Measurements from ENCODE around the gene LCE2D. TPM values are rescaled to one million over a fixed set of nuclear protein-coding genes. Genes with fewer than 3 reads are reported as not detected.

The LCE2D gene
- total and polyA plus RNA-seq, 12 donors = not detected

DNA sequence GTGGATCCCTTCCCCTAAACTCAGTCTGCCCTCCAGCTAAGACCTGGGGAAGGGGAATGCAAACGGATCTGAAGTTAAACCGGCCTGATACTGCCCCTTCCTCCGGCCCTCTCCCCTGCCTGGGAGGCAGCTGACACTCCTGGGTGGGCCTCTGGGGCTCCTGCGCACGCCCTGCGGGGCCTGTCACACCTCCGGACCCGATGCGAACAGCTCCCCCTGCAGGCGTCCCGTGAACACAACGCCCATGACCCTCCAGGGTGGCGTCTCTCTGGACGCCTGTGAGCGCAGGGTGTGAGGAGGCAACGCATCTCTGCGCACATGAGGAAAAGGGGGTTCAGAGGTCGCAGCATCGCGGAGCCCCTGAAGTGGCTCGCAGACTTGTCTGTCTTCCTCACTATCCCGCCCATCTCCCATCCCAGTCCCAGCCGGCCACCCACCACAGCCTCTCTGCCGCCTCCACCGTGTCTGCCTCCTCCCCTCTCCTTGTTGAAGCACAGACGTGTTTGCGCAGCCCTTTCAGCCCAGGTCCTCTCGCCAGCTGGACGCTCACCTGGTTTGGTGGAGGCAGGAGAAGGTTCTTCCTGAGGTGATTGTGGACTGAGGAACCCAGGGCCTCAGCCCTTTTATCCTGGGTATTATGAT is 39.9 kb upstream of the LCE2D start:
- no peak overlapping the region for H3K4me3 ChIP-seq
- H3K27ac ChIP-seq = no peak overlapping the region
- no peaks in the 10 kb centered on the region for H3K4me1 ChIP-seq
- peaks cover 0 to 23% (median 9%) of the 10 kb centered on the region in 7 donors for H3K27me3 ChIP-seq
- DNase-seq (no peak), ATAC-seq (peak in 1 of 8 donors; percentile 8)
- no peaks in the 10 kb centered on the region for H3K36me3 ChIP-seq
- WGBS, 2 donors = 15 to 17% methylated on average over 29 of the region's 29 CpGs
- H3K9me3 ChIP-seq = peaks cover 0 to 23% (median 10%) of the 10 kb centered on the region in 11 donors
- intact Hi-C loops (cut with DNase I) = loop anchor here in 1 of 10 donors (5.0 kb wide), 1 partner anchor 41 kb away; the partner anchor contains the start of gene LCE3D
- TF ChIP-seq, protein P1, sequence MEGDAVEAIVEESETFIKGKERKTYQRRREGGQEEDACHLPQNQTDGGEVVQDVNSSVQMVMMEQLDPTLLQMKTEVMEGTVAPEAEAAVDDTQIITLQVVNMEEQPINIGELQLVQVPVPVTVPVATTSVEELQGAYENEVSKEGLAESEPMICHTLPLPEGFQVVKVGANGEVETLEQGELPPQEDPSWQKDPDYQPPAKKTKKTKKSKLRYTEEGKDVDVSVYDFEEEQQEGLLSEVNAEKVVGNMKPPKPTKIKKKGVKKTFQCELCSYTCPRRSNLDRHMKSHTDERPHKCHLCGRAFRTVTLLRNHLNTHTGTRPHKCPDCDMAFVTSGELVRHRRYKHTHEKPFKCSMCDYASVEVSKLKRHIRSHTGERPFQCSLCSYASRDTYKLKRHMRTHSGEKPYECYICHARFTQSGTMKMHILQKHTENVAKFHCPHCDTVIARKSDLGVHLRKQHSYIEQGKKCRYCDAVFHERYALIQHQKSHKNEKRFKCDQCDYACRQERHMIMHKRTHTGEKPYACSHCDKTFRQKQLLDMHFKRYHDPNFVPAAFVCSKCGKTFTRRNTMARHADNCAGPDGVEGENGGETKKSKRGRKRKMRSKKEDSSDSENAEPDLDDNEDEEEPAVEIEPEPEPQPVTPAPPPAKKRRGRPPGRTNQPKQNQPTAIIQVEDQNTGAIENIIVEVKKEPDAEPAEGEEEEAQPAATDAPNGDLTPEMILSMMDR (IDR thresholded peaks at IDR 0.05) = peak in 1 of 9 donors; percentile 12

DNA sequence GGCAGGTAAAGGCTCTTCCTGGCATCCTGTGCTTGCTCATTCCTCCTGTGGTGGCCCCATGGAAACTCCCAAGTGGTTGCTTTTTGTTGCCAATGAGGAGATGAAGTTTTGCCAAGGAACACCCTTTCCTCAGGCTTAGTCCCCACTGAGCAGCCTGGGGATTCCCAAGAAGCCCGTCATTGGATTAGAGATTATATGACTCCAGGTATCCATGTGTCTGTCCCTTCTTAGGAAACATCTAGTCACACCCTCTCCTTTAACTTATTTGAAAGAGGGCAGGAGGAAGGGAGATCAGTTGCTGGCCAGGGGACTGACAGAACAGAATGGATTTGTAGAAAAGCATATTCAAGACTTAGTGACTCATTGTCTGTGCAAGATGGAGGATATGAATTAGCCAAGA is 36.4 kb upstream of the LCE2D start:
- Histone ChIP-seq H3K36me3 (no peaks in the 10 kb centered on the region), H3K4me1 (no peaks in the 10 kb centered on the region), H3K27me3 (peaks cover 0 to 23% (median 11%) of the 10 kb centered on the region in 7 donors), H3K9me3 (peaks cover 0 to 6% (median 0%) of the 10 kb centered on the region in 11 donors), H3K4me3 (no peak overlapping the region), H3K27ac (no peak overlapping the region)
- no peak for ATAC-seq
- TF ChIP-seq, protein P1 (IDR thresholded peaks at IDR 0.05) = no peak
- intact Hi-C loops (cut with DNase I) = no loop called here
- WGBS, 2 donors = 77% methylated on average over 1 of the region's 1 CpG
- DNase-seq = no peak

DNA sequence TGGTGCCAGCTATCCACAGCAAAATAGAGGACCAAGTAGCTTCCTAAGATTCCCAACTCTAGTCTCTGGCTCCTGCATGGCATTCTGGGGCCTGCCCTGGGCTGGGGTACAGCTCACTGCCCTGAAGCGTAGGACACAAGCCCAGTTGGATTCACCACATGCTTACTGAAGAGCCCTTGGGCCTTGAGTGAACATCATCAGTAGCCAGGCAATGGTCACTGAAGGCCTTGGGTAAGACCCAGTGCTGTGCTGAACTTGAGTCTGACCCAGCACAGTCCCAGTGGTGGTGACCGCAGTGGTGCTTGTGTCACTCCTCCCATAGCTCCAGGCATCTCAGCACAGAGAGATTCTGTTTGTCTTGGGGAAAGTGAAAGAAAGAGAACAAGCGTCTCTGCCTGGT is 32.6 kb upstream of the LCE2D start:
- no peak overlapping the region for H3K27ac ChIP-seq
- no peak for DNase-seq
- no peak for ATAC-seq
- TF ChIP-seq, protein P1 (IDR thresholded peaks at IDR 0.05) = no peak
- H3K27me3 ChIP-seq = peaks cover 0 to 7% (median 0%) of the 10 kb centered on the region in 7 donors
- H3K4me1 ChIP-seq = no peaks in the 10 kb centered on the region
- WGBS, 2 donors = 85 to 86% methylated on average over 3 of the region's 3 CpGs
- H3K4me3 ChIP-seq = no peak overlapping the region
- intact Hi-C loops (cut with DNase I) = no loop called here
- H3K36me3 ChIP-seq = no peaks in the 10 kb centered on the region
- peaks cover 0 to 26% (median 0%) of the 10 kb centered on the region in 11 donors for H3K9me3 ChIP-seq

DNA sequence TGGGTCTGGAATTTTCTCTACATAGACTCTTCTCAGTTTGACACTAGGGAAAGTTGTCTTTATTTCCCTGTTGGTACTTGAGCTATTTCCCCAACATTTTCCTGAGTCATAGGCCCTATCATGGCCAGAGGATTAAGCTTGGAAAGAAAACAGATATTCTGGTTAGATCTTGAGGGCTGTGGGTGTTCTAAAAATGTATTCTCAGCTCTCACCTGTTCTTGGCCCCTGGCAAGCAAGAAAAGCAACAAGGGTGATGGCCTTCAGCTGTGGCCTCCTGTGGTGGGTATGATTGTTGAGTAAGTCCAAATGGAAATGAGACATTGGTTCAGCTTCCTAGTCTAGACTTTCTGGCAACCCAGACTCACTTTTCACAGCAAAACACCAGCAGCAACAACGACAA is 22.8 kb upstream of the LCE2D start:
- TF ChIP-seq, protein P1 (IDR thresholded peaks at IDR 0.05) = no peak
- Histone ChIP-seq H3K4me1 (no peaks in the 10 kb centered on the region), H3K4me3 (no peak overlapping the region), H3K9me3 (peaks cover 0 to 18% (median 0%) of the 10 kb centered on the region in 11 donors), H3K36me3 (no peaks in the 10 kb centered on the region), H3K27me3 (peaks cover 0 to 3% (median 0%) of the 10 kb centered on the region in 7 donors), H3K27ac (no peak overlapping the region)
- intact Hi-C loops (cut with DNase I) = no loop called here
- 56 to 62% methylated on average over 1 of the region's 1 CpG for WGBS, 2 donors
- DNase-seq = no peak
- no peak for ATAC-seq

Data from heart right ventricle (tissue), 16 donors.